Coronary artery (tissue), 2 donors: ENCODE measurements around the gene GRK5.
A peak's percentile ranks its signal among the peaks of the same experiment; 100 is the strongest.

Experiments used
- DNase-seq: peaks from one replicate; pipeline ENCODE4 v3.0.0-alpha.2; 2017; ENCODE audit warnings: low spot score
- H3K27ac ChIP-seq, 2 donors: fragments of 200-600 bp; sonication (generic); one replicate each; pipeline ENCODE4 v1.5.1; 2016 to 2019
- H3K4me3 ChIP-seq: fragments of 200-600 bp; sonication (generic); 2 replicates; pipeline ENCODE4 v1.5.1; 2016; ENCODE audit warnings: mild to moderate bottlenecking, moderate library complexity
- TF ChIP-seq, protein P1 (sequence below): fragments of 200-600 bp; sonication (generic); IDR thresholded peaks from one replicate; pipeline ENCODE4 v1.5.1; 2019; ENCODE audit warnings: antibody characterized with exemption

Gene GRK5

GRCh38 chr10:119315128-119316001, 108.0 kb downstream of the GRK5 start:
- no peak for DNase-seq
- peak overlapping the region; percentile 88 to 93 for H3K27ac ChIP-seq
- TF ChIP-seq, protein P1, sequence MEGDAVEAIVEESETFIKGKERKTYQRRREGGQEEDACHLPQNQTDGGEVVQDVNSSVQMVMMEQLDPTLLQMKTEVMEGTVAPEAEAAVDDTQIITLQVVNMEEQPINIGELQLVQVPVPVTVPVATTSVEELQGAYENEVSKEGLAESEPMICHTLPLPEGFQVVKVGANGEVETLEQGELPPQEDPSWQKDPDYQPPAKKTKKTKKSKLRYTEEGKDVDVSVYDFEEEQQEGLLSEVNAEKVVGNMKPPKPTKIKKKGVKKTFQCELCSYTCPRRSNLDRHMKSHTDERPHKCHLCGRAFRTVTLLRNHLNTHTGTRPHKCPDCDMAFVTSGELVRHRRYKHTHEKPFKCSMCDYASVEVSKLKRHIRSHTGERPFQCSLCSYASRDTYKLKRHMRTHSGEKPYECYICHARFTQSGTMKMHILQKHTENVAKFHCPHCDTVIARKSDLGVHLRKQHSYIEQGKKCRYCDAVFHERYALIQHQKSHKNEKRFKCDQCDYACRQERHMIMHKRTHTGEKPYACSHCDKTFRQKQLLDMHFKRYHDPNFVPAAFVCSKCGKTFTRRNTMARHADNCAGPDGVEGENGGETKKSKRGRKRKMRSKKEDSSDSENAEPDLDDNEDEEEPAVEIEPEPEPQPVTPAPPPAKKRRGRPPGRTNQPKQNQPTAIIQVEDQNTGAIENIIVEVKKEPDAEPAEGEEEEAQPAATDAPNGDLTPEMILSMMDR = no peak
- H3K4me3 ChIP-seq = no peak overlapping the region

GRCh38 chr10:119316002-119316358, 108.6 kb downstream of the GRK5 start:
- no peak overlapping the region for H3K4me3 ChIP-seq
- H3K27ac ChIP-seq = peak overlapping the region; percentile 88 to 93
- DNase-seq = no peak
- TF ChIP-seq, protein P1 = no peak

DNA sequence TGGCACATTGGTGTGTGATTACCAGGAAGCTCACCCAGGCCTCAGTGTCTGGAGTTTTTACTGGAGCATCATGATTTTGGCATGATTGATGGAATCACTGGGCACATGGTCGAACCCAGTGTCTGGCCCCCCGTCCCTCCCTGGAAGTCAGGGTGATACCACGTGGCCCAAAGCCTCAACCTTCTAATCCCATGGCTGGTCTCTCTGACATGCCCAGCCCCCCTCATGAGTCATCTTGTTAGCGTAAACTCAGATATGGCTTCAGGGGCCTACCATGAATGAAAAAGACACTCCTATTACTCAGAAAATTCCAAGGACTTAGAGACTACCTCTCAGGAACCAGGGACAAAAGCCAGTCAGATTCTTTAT, 109.3 kb downstream of the GRK5 start:
- H3K27ac ChIP-seq = peak overlapping the region; percentile 88 to 93
- TF ChIP-seq, protein P1 = no peak
- H3K4me3 ChIP-seq = no peak overlapping the region
- DNase-seq = no peak

GRCh38 chr10:119318411-119319160, 111.2 kb downstream of the GRK5 start:
- Histone ChIP-seq H3K27ac (no peak overlapping the region), H3K4me3 (no peak overlapping the region)
- TF ChIP-seq, protein P1 = no peak
- DNase-seq = no peak

DNA sequence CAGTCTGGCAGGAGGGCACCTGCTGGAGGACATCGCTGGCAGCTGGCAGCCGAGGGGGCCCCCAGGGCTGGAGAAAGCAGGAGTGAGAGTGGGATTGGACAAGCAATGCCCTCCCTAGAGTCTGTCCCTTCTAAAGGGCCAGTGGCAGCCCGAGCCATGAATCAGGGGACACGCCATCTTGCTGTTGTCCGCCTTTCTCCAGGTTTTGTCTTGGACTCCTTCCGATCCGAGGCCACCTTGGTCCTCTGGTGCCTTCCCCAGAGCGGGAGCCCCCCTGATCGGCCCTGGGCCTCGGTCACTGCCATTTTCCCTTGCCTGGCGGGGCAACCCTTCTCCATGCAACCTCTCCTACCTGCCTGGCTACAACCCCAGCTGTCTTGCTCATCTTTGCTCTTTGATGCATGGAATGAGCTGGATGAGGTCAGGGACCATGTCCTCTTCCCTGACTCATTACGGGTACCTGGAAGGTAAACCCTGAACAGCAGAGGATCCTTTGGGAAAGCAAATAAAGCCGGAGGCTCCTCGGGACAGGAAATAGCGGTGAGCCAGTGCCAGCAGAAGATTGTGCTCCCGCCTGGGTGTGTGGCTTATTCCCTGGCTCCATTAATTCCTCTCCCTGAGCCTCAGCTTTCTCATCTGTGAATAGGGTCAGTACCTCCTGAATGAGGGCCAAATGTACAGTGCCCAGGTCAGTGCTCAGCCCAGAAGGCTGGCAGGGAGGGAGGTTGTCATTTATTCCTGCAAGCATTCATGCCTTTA, 112.0 kb downstream of the GRK5 start:
- TF ChIP-seq, protein P1 = no peak
- no peak overlapping the region for H3K4me3 ChIP-seq
- DNase-seq = no peak
- H3K27ac ChIP-seq = no peak overlapping the region

GRCh38 chr10:119319920-119320258, 112.5 kb downstream of the GRK5 start:
- no peak for DNase-seq
- H3K4me3 ChIP-seq = no peak overlapping the region
- H3K27ac ChIP-seq = no peak overlapping the region
- TF ChIP-seq, protein P1 = no peak
